HEK293 (cell line): ENCODE results near the gene MACC1.

ENCODE experiments used
- CTCF ChIP-seq: fragments of 450-650 bp; formaldehyde crosslinking; IDR thresholded peaks from 2 replicates; pipeline ENCODE4 v1.5.1; 2016; ENCODE audit warnings: missing biosample characterization, missing genetic modification characterization
- PBX3 ChIP-seq: sonication (generic); formaldehyde crosslinking; IDR thresholded peaks from 2 replicates; pipeline ENCODE4 v1.8.1; 2022; ENCODE audit warnings: mild to moderate bottlenecking, moderate library complexity, missing genetic modification reagents
- REST ChIP-seq: fragments of 450-650 bp; formaldehyde crosslinking; IDR thresholded peaks from 2 replicates; pipeline ENCODE4 v1.5.1; 2016; ENCODE audit warnings: missing biosample characterization, missing genetic modification characterization
- ZBTB7A ChIP-seq: fragments of 450-650 bp; formaldehyde crosslinking; IDR thresholded peaks from 2 replicates; pipeline ENCODE4 v1.5.1; 2016; ENCODE audit warnings: low read depth, missing biosample characterization, missing genetic modification characterization
- ZFP3 ChIP-seq: fragments of 450-650 bp; formaldehyde crosslinking; IDR thresholded peaks from 2 replicates; pipeline ENCODE4 v1.5.1; 2016; ENCODE audit warnings: low read depth, missing biosample characterization, missing genetic modification characterization
- ZNF112 ChIP-seq: fragments of 450-650 bp; formaldehyde crosslinking; IDR thresholded peaks from 2 replicates; pipeline ENCODE4 v1.5.0; 2017; ENCODE audit warnings: missing biosample characterization, missing genetic modification characterization
- ZNF302 ChIP-seq: fragments of 450-650 bp; formaldehyde crosslinking; IDR thresholded peaks from 2 replicates; pipeline ENCODE4 v1.5.1; 2016; ENCODE audit warnings: missing biosample characterization, missing genetic modification characterization, low read depth
- ZNF366 ChIP-seq: fragments of 450-650 bp; formaldehyde crosslinking; conservative IDR thresholded peaks from 2 replicates; pipeline ENCODE4 v1.5.1; 2016; ENCODE audit warnings: missing biosample characterization, missing genetic modification characterization

- TF ChIP-seq ZNF366 (no peak), CTCF (tag by site-specific recombination) (no peak), ZFP3 (no peak), ZNF112 (no peak), REST (no peak), ZBTB7A (tag by site-specific recombination) (no peak), PBX3 (CRISPR knock-in tag) (no peak), ZNF302 (no peak)
Measured at GRCh38 chr7:20219446-20220292, 2.5 kb upstream of the MACC1 start.
